Muscle of back (tissue), 11 donors: Measurements from ENCODE around the gene CPPED1. TPM values are rescaled to one million over a fixed set of nuclear protein-coding genes. Genes with fewer than 3 reads are reported as not detected.
"Not testable (repeated sequence)": the region's sequence is repeated elsewhere in the genome, so short reads cannot be mapped to it uniquely, and the experiment has no call there.

ENCODE experiments used
- DNase-seq, 3 donors: peaks; one replicate each; pipeline versions ENCODE4 v3.0.0 to v3.0.0-alpha.2; 2013
- polyA plus RNA-seq, 10 donors: library from polyadenylated mRNA; unstranded; fragments of 120-200 nt; gene quantifications; one replicate each; pipeline ENCODE4 v1.2.1, GENCODE V29; 2013; ENCODE audit not compliant: insufficient read length in 10 of 10

The CPPED1 gene
- polyA plus RNA-seq, 10 donors, result 5.9 to 10.0 (median 7.7) TPM

DNA sequence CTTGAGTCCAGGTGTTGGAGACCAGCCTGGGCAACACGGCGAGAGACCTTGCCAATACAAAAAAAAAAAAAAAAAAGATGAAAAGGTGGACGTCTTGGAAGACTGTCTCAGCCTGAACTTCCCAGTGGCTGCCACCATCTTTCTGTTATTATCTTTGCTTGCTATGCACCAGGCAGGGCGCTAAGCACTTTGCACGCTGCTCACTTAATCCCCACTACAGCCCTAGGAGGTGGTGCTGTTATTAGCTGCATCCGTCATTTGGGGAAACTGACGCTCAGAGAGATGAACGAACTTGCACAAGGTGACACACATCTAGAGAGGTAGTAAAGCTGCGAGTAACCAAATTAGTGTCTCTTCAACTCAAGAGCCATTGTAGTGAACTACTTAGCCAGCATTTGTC is 708 bp upstream of the CPPED1 start:
- DNase-seq, result no peak

DNA sequence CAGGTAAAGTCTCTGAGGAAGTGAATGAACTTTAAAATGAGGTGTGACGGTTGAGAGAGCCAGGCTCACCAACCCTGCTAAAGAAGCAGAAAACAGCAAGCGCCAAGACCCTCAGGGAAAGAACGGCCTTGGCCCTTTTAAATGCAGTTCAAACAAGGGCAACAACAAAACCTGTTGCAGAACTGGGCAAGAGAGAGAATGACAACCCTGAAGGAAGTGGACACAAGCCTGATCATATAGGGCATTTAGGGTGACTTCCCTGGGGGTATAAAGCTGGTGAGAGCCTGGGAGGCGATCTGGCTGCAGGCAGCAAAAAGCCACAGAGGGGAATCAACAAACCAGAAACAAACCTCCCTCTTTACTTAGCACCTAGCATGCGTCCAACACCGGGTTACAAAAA is 1.0 kb downstream of the CPPED1 start:
- DNase-seq, result no peak

DNA sequence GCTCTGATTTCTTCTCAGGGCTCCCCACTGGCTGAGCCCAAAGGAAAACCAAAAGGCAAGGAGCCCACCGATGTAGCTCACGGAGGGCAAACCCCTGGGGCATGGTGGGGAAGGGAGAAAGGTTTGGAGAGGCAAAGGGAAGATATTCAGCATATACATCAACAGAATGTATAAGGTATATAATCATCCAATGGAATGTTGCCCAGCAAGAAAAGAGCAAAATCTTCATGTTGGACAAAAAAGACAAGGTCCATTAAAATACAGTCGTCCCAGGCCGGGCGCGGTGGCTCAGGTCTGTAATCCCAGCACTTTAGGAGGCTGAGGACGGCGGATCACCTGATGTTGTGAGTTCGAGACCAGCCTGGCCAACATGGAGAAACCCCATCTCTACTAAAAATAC is 1.6 kb downstream of the CPPED1 start:
- DNase-seq, result no peak

DNA sequence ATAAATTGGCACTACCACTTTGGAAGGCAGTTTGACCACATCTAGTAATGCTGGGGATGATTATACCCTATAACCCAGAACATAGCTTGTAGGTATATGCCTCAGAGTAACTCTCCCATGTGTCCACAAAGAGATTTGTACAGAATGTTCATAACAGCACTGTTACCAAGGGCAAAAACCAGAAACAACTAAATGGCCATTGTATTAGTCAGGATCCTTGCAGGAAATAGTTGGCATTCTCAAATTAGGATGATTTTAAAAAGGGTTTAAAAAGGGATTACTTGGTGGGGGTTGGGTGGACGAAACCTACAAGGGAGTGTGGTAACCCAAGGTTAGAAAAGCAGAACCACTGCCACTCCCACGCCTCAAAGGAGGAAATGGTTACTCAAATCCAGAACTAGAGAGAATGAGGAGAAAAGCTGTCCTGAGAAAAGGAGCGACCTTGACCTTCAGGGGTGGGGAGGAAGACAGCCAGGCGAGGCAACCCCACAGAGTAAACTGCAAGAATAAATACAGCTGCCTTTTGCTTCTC is 2.1 kb downstream of the CPPED1 start:
- peak in 2 of 3 donors; percentile 13 to 36 for DNase-seq

DNA sequence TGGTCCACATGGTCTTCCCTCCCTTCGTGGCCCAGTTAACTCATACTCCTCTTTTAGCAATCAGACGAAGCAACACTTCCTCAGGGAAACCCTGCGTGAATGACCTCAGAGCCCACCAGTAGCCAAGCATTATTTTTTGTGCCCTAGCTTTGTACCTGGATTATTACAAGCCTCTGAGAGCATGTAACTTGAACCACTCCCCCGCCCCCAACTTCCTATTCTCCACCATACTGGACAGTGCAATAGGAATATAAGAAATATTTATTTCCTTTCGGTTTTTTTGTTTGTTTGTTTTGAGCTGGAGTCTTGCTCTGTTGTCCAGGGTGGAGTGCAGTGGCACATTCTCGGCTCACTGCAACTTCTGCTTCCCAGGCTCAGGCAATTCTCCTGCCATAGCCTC is 2.9 kb downstream of the CPPED1 start:
- DNase-seq, result no peak

DNA sequence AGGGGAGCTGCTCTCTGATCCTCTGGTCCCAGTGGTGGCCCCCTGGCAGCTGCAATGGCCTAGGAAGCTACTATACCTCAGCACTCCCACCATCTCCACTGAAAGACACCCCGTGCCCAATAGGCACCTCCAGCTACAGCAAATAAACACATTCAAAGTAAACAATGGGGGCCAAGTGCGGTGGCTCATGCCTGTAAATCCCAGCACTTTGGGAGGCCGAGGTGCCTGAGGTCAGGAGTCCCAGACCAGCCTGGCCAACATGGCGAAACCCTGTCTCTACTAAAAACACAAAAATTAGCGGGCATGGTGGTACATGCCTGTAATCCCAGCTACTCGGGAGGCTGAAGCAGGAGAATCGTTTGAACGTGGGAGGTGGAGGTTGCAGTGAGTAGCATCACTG is 3.7 kb downstream of the CPPED1 start:
- DNase-seq, result not testable (repeated sequence)

DNA sequence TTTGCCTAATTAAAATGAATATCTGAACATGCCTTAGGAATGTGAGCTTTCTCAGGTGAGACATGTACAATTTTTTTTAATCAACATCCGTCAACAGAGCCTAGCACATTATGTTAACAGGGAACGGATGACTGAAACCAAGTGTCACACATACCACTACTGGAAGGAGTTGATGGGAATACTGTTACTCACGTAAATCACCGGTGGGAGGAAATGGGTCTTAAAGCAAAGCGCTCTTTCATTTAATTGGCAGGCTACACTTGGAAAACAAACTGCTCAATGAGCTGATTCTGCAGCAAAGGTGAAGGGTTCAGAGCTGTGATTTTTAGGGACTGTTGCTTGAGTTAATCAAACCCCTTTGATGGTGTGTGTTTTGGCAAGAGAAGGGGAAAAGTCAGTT is 4.8 kb downstream of the CPPED1 start:
- DNase-seq, result peak in 1 of 3 donors; percentile 22

DNA sequence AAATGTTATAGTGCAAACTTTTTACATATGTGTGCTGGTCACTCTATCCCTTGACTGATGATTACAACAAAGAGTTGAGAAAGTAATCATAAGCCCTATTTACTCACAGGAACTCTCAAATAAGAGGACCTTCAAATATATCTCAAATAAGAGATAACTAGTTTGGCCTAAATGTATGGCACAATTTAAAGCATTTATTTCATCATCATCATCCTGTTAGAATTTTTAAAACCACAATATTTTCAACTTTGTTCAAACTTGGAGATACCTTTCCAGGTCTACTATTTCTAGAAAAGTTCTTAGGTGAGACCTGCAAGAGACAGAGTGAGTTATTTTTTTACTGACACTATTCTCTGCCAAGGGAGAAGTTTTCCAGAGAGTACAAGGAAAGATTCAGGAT is 5.5 kb downstream of the CPPED1 start:
- peak in 1 of 3 donors; percentile 23 for DNase-seq

DNA sequence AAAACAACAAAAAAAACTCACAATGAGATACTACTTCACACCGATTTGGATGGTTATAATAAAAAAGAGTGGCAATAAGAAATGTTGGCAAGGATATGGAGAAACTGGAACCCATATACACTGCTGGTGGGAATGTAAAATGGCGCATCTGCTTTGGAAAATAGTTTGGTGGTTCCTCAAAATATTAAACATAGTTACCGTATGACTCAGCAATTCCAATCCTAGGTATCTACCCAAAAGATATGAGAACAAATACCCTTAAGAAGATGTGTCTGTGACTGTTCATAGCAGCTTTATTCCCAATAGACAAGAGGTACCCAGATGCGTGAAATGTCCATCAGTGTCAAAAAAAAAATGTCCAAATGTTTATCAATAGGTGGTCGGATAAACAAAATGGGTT is 7.2 kb downstream of the CPPED1 start:
- DNase-seq, result no peak

DNA sequence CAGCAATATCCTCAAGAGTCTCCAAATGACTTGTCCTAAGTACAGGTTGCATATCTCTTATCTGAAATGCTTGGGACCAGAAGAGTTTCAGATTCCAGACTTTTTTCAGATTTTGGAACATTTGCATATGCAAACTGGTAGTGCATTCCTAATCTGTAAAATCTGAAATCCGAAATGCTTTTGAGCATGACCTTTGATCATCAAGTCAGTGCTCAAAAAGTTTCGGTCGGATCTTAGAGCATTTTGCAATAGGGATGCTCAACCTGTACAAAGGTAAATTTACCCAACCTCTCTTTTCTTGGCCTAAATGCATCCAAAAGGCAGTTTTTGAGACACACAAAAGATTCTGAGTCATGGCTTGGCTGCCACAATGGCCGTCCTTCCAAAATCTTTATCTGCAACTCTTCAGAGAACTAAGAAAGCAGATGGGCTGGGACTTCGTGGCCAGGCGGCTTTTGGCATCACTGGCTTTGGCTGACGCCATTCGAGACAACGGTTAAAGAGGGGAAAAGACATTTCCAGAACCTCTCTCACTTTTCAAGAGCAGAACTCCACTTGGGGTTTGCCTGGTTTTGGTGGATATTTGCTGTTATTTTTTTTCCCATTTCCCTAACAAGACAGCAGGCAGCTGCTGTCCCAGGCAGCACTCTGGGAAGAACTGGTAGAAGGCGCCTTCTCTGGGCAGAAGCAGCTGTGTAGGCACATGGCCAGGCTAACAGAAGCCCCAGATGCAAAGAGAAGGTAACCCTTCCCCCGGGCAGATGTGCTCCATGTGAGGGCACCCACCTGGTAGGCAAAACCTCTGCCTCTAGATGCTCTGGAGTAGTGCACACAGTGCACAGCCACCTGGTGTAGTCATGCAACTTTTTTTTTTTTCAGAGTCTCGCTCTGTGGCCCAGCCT is 8.9 kb downstream of the CPPED1 start:
- DNase-seq, result peak in 2 of 3 donors; percentile 40 to 51

DNA sequence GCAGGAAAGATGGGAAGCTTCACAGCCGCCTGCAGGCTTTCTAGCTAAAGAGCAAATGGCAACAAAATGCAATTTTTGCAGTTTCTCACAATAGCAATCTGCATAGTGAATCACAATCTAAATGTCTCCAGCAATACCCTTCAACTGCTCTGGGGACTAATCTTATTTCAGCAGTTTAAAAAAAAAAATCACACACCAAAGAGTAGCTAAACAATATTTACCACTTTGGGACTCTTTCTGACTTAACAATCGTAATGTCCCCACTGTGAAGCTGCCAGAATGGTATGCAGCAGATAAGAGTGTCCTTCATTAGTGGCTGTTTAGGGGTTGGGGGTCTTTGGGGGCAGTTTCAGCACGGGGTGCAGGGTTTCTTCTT is 9.8 kb downstream of the CPPED1 start:
- no peak for DNase-seq

DNA sequence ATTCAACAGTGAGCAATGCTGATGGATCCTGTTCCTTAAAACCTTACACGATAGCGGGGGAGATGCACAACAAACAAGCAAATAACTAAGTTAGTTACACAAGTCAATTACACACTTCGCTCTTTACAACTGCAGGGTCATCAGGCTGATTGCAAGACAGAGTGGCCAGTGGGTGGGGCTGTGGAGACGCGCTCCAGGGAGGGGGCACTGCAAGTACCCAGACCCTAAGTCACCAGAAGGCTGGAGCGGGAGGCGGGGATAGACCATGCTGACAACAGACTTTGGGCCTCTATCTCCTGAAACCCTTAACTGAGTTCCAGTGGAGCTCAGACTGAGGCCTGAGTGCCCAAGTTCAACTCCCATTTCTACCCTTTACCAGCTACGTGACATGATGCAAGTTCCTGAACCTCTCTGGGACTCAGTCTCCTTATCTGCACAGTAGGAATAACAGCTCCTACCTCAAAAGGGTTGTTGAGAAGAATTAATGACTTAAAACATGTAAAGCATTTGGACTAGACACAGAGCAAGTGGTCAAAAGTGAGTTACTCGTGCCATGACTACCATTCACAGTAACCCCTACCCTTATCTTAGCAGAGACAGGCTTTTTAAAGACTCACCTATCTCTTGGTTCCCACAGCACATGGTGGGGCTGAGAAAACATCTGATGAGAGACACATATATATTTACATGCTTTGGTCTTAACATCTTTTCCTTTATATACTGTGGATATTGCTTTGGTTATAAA is 10.4 kb downstream of the CPPED1 start:
- DNase-seq, result no peak

DNA sequence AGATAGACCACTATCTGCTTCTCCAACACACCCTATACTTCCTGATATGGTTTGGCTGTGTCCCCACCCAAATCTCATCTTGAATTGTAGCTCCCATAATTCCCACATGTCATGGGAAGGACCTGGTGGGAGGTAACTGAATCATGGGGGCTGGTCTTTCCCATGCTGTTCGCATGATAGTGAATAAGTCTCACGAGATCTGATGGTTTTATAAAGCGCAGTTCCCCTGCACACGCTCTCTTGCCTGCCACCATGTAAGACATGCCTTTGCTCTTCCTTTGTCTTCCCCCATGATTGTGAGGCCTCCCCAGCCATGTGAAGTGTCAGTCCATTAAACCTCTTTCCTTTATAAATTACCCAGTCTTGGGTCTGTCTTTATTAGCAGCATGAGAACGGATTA is 11.2 kb downstream of the CPPED1 start:
- DNase-seq, result not testable (repeated sequence)

DNA sequence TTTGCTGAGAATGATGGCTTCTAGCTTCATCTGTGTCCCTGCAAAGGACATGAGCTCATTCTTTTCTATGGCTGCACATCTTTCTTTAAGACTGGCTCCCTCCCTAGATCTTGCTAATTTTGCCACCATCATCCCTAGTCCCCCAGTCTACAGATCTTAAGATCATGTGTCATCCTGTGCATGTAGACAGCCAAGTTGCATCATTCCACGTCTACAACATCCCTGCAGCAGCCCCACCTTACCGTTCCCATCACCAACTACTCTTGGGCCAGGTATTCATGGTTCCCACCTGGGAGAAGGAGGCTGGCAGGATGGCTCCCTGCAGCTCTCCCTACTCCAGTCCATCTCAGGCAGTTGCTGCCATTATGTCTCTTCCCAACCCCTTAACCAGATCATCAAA is 12.3 kb downstream of the CPPED1 start:
- DNase-seq, result no peak

DNA sequence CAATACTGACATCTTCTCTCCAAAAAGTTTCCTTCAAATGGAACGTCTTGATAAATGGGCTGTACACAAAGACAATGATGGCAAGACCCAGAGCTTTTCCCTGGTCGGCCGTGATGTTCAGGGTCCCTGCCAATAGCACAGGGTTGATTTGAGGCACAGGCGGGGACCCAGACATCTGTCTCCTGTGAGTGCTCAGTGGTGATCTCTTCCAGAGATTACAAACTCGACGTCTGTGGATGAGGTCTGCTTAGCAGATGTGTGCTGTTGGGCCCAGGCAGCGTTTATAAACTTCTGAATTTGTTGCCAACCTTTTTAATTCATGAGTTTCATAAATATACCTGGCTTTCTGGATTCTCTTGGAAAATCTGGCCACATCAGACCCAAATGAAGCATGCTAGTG is 14.9 kb downstream of the CPPED1 start:
- DNase-seq, result no peak

DNA sequence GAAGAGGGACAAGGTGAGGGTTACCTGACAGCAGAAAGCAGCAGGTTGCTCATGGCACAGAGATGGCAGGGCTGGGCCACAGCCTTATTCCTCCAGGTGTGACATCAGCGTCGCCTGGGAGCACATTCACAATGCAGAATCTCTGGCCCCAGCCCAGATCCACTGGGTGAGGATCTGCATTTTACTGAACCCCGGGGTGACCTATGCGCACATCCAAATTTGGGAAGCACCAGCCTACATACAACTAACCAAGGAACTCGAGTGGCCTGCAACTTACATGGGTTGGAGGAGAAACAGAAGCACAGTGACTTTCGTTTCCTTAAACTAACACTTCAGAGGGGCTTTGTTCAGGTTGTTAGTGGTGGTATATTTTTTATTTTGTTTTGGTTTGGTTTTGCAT is 17.6 kb downstream of the CPPED1 start:
- DNase-seq, result no peak

DNA sequence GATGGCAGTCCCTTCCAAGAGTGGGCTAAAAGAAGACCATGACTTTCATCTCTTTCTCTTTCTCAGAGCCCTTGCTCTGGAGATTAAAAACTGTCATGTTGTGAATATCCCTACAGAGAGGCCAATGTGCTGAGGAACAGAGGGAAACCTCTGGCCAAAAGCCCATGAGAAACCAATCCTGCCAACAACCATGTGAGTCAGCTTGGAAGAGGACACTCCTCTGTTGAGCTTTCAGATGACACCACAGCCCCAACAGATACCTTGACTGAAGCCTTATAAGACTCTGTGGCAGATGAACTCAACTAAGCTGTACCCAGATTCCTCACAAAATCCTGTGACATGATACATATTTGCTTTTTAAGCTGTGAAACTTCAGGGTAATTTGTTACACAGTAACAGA is 19.6 kb downstream of the CPPED1 start:
- DNase-seq, result no peak

DNA sequence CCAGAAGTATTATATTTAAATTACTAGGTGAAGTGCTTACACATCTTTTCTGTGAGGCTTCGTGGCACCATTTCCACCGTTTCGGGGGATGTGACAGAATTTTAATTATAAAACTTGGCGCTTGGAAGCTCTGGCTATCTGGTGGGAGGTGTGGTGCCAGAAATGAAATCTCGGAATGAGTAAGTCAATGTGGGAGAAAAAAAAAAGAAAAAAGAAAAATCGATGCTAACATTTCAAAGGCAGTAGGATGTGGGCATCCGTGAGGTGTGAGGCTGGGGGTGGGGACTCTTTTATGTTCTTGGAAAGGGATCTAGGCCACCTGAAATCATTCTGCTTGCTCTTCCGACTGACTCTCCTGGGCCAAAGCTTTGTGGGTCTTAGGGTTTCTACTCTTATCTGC is 21.9 kb downstream of the CPPED1 start:
- no peak for DNase-seq

DNA sequence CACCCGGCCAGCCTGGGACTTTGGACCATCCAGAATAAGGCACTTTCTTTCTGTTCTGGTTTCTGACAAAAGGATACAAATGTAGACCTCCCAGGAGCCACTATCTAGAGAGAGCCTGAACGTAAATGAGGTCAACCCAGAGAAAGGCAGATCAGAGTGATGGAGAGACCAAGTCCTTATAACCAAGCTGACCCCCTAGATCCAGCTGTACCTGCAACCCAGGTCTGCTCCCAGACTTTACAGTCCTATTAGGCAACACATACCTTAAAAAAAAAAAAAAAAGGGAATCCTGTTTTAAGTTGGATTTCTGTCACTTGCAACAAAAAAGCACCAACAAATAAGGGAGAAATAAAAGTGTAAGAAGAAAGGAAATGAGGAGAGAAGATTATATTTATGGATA is 23.2 kb downstream of the CPPED1 start:
- DNase-seq, result no peak

DNA sequence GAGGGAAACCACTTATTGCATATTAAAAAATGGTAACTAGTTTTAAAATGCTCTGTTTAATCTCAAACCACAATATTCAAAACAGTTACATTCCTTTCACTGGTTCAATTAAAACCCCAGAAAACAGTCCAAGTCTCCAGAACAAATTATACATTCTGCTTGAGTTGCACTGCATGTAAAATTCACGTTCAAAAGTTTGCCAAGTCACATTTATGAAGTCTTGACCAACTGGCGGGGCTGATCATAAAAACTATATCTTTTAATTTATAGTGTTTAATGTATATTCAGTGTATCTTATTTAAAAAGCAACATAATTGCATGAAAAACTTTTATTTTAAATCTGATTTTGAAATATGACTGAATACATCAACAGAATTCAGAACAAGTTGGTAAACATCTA is 25.0 kb downstream of the CPPED1 start:
- no peak for DNase-seq

DNA sequence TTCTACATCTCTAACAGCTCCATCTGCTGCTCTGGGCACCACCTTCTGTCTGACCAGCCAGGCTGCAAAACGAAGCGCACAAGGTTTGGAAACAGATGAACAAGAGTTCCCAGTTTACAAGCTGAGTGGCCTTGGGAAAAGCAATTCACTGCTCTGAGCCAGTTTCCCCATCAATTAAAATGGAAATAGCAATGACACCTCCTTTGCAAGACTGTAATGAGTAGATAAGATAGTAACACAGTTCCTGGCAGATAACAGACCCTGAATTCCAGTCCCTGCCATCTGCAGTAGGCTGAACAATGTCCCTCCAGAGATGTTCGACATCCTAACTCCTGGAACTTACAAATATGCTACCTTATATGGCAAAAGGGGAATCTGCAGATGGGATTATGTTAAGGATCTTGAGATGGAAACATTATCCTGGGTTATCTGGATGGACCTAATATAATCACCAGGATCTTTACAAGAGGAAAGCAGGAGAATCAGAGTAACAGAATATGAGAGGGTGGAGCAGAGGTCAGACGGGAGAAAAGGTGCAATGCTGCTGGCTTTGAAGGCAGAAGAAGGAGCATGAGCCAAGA is 27.9 kb downstream of the CPPED1 start:
- DNase-seq, result no peak

DNA sequence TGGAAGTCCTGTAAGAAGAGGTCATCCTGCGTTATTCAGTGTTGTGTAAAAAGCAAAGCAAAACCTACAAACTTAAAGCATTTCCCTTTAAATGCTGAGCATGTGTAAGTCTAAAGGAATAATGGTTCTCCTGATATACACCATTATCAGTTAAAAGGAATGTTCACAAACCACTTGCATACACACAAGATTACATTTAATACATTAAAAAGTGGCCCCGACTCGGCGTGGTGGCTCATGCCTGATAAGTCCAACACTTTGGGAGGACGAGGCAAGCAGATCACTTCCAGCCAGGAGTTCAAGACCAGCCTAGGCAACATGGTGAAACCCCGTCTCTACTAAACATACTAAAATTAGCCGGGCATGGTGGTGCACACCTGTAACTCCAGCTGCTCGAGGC is 30.5 kb downstream of the CPPED1 start:
- no peak for DNase-seq

DNA sequence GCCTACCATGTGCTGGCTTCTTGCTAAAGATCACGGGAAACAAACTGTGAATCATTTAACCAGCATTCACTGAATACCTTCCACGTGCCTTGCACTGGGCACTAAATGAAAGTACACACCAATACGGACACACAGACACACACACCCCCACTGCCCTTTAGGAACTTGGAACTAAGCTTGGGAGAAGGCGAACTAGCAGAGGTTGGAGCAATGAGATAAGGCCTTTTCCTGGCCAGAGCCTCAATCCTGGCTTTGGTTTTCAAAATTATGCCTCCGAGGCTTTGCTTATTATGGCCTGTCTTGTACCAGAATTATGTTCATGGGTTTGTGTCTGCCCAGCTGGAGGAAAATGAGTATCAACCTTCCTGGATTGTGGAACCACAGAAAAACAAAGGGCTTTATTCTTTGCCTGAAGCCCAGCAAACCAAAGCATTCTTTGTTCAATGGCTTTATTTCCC is 32.3 kb downstream of the CPPED1 start:
- DNase-seq, result no peak
